Measurements from ENCODE around the gene MRC1.

The MRC1 gene

DNA sequence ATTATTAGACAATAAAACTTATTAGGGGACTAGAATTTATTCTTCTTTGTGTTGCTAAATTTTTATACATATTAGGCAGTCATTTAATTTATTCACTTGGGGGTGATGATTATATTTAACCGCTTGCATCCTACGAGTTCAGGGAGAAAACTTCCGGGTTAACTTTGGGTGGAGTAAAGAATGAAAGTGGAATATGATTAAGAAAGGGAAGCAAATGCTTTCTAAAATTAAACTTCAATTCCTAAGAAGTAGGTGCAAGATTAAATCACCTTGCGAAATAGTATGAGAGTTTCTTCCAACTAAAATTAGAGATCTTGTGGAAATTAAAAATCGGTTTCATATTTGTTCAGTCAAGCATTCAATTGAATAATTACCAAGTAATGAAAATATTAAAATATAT, 33.5 kb downstream of the MRC1 start:
- Histone ChIP-seq H3K4me1 (ENCODE audit: insufficient read depth, low read length) (no peaks in the 10 kb centered on the region), H3K9ac (ENCODE audit: low read depth, low read length) (no peak overlapping the region), H3K36me3 (ENCODE audit: insufficient read depth, low read length) (no peaks in the 10 kb centered on the region), H3K9me3 (ENCODE audit: control insufficient read depth, insufficient read depth, low read length) (no peaks in the 10 kb centered on the region)

DNA sequence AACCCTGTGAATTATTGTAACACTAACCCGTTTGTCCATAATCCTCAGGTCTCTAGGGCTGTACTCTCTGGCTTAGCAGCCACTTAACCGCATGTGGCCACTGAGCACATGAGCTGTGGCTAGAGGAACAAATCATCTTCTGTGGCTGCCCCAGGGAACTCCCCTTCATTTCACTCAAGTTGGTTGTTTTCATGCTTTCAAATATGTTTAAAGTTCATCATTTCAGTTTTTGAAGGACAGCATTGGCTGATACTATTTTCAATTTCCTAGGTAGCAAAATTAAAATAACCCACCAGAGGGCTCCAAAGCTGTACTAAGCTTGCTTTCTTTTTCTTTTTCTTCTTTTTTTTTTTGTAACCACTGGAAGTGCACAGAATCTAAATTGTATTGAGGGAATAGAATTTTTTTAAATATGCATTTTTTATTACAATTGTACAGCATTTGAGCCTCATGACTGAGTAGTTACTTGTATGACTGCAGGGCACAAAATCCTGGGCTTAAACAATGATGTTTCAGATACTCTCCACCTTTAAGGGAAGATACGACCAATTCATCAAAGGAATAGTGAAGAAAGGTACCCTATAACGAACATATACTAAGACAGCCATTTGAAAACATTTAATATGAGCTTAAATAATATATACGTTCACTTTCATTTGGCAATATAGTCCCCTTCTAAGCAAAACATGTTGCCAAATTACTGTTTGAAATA, 38.6 kb downstream of the MRC1 start:
- Histone ChIP-seq H3K9me3 (ENCODE audit: control insufficient read depth, insufficient read depth, low read length) (no peaks in the 10 kb centered on the region), H3K9ac (ENCODE audit: low read depth, low read length) (no peak overlapping the region), H3K4me1 (ENCODE audit: insufficient read depth, low read length) (no peaks in the 10 kb centered on the region), H3K36me3 (ENCODE audit: insufficient read depth, low read length) (no peaks in the 10 kb centered on the region)

DNA sequence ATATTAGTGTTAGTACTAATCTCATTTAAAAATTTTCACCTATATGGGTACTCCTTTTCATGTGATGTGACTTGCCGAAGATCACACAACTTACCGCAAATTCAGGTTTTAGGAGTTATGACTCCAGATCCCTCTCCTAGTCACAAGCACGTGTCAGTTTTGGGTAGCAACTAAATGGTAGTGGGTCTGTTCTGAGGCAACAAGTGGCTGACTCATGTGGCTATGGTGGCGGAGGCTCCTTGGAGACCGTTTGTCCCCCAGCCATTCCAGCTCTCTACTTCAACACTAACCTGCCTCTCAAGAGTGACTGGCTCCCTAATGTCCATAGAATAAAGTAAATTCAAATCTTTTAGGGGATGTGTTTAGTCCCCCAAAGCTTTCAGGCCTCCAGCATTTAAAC, 39.5 kb downstream of the MRC1 start:
- no peaks in the 10 kb centered on the region for H3K9me3 ChIP-seq (ENCODE audit: control insufficient read depth, insufficient read depth, low read length)
- no peaks in the 10 kb centered on the region for H3K4me1 ChIP-seq (ENCODE audit: insufficient read depth, low read length)
- H3K36me3 ChIP-seq (ENCODE audit: insufficient read depth, low read length) = no peaks in the 10 kb centered on the region
- no peak overlapping the region for H3K9ac ChIP-seq (ENCODE audit: low read depth, low read length)

DNA sequence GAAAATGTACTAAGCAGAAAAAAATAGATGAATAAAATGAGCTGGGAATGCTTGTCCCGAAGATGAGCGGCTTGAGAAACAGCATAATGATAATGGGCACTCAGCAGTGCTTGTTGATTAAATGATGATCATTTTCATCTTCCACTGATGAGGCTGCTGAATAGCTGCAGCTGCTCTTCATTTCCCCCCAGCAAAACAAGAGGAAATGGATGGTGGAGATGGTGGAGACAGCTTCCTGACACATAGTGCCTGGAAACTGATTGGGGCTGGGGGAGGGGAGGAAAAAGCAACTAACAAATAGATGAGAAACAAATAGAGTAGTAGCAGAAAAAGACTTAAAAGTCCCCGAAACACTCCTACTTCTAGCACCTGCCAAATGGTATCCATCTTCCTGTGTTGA, 41.4 kb downstream of the MRC1 start:
- Histone ChIP-seq H3K36me3 (ENCODE audit: insufficient read depth, low read length) (no peaks in the 10 kb centered on the region), H3K9ac (ENCODE audit: low read depth, low read length) (no peak overlapping the region), H3K4me1 (ENCODE audit: insufficient read depth, low read length) (no peaks in the 10 kb centered on the region), H3K9me3 (ENCODE audit: control insufficient read depth, insufficient read depth, low read length) (no peaks in the 10 kb centered on the region)

DNA sequence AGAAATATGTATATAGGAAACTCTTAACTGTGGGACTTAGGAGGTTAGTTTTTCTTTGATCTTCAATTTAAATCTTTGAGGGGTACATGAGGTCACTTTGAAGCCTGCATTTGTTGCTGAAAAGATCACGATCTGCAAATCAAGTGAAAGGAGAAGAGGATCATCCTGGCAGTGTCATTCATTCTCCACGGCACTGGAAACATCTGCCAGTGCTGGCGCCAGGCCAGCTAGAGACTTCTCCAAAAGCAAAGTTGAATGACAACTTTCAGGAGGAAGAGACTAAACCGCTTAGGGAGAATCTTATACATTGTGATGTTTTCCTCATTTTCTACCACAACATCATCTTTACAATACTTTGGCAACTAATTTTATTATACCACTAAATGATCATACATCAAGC, 42.5 kb downstream of the MRC1 start:
- Histone ChIP-seq H3K9ac (ENCODE audit: low read depth, low read length) (no peak overlapping the region), H3K4me1 (ENCODE audit: insufficient read depth, low read length) (no peaks in the 10 kb centered on the region), H3K36me3 (ENCODE audit: insufficient read depth, low read length) (no peaks in the 10 kb centered on the region), H3K9me3 (ENCODE audit: control insufficient read depth, insufficient read depth, low read length) (no peaks in the 10 kb centered on the region)

DNA sequence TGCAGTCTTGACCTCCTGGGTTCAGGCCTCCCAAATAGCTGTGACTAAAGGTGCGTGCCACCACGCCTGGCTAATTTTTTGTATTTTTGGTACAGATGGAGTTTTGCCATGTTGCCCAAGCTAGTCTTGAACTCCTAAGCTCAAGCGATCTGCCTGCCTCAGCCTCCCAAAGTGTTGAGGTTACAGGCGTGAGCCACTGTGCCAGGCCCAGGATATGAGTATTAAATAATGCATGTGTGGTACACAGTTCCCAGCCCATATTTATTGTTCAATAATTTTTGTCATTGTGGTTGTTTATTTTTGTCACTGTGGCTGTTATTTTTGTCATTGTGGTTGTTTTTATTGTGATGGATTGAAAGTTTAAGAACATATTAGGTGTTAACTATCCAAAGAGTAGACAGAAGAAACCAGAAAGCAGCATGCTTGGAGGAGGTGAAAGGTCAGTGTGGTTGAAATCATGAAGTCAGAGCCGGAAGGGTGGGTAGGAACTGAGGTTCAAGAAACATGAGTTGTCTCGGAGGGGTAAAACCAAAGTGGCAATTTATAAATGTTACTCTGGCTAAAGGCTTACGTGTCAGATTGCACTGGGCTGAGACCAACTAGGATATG, 45.0 kb downstream of the MRC1 start:
- Histone ChIP-seq H3K9me3 (ENCODE audit: control insufficient read depth, insufficient read depth, low read length) (no peaks in the 10 kb centered on the region), H3K36me3 (ENCODE audit: insufficient read depth, low read length) (no peaks in the 10 kb centered on the region), H3K9ac (ENCODE audit: low read depth, low read length) (no peak overlapping the region), H3K4me1 (ENCODE audit: insufficient read depth, low read length) (no peaks in the 10 kb centered on the region)

DNA sequence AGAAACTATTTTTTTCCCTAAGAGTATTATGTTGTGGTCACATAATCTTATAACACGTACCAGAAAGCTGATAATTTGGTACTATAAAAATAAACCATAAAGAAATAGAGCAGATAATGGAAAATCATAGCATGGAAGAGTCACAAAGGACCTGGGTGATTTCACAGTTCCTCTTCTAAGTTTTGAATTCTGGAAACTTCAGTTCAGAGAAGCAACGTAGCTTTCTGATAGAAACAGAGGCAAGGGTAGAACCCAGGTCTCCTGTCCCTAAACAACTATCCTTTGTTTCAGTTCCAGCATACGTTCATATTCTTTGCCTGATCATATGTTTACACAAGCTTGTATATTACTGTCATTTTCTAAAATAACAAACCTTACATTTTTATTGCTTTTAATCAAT, 47.9 kb downstream of the MRC1 start:
- H3K4me1 ChIP-seq (ENCODE audit: insufficient read depth, low read length) = no peaks in the 10 kb centered on the region
- H3K9me3 ChIP-seq (ENCODE audit: control insufficient read depth, insufficient read depth, low read length) = no peaks in the 10 kb centered on the region
- H3K9ac ChIP-seq (ENCODE audit: low read depth, low read length) = no peak overlapping the region
- no peaks in the 10 kb centered on the region for H3K36me3 ChIP-seq (ENCODE audit: insufficient read depth, low read length)

DNA sequence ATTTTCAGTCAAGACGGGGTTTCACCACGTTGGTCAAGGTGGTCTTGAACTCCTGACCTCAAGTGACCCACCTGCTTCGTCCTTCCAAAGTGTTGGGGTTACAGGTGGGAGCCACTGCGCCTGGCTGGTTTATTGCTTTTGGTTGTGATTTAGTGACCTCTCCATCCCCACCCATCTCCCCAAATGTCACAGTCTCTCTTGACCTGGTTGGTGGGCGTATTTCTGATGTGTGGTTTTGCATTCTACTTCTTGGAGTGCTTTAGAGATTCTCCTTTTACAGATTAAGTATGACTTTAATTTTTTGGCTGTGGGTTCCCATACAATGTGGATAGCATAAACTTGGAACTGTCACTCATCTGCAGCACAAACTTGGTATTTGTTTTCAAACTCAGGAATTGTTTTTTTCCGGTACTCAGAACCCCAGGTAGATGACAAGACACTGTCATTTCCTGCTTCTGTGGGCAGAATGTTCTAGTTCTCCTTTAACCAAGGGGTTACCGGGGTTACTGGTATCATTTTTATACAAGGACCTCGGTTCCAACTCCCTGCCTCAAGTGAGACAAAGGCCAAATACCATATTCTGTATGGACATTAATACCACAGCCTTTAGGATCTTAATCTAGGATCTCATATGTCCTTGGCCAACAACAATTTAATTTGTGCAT, 50.5 kb downstream of the MRC1 start:
- Histone ChIP-seq H3K9me3 (ENCODE audit: control insufficient read depth, insufficient read depth, low read length) (no peaks in the 10 kb centered on the region), H3K36me3 (ENCODE audit: insufficient read depth, low read length) (no peaks in the 10 kb centered on the region), H3K4me1 (ENCODE audit: insufficient read depth, low read length) (no peaks in the 10 kb centered on the region), H3K9ac (ENCODE audit: low read depth, low read length) (no peak overlapping the region)

DNA sequence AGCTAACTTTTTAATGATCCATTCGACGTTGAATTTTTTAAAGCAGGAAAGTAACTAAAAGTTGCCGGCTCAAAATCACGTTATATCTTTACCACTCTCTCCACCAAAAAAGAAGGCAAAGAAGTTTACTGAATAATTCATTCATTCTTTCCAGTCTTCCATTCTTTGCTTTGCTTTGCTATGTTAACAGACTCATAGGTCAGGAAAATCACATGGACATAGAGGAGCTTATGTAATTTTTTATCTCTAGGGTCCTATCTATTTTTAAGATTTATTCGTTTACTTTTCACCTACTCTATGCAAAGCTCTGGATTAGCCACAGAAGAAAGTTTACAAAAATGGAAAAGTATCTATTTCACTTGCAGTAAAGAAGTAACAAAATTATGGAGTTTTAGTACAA, 52.6 kb downstream of the MRC1 start:
- Histone ChIP-seq H3K9ac (ENCODE audit: low read depth, low read length) (no peak overlapping the region), H3K9me3 (ENCODE audit: control insufficient read depth, insufficient read depth, low read length) (no peaks in the 10 kb centered on the region), H3K36me3 (ENCODE audit: insufficient read depth, low read length) (no peaks in the 10 kb centered on the region), H3K4me1 (ENCODE audit: insufficient read depth, low read length) (no peaks in the 10 kb centered on the region)

DNA sequence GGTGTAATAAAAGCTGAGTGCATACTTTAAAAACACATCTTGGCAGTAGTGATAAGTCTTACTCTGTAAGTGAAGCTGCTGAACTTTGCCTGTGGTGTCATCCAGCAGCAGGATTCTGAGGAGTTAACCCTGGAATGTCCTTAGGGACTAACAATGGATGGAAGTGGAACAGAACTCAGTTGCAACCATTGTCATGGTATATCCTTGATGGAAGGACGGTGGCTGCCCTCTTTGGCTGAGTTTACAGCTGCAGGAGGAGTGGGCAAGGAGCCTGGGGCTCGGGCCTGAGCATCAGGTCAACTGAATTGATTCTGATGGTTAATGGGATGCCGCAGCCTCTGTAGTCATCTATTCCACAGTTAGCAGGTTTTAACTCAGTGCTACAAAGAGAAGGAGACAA, 56.2 kb downstream of the MRC1 start:
- H3K4me1 ChIP-seq (ENCODE audit: insufficient read depth, low read length) = no peaks in the 10 kb centered on the region
- no peaks in the 10 kb centered on the region for H3K9me3 ChIP-seq (ENCODE audit: control insufficient read depth, insufficient read depth, low read length)
- no peak overlapping the region for H3K9ac ChIP-seq (ENCODE audit: low read depth, low read length)
- no peaks in the 10 kb centered on the region for H3K36me3 ChIP-seq (ENCODE audit: insufficient read depth, low read length)

DNA sequence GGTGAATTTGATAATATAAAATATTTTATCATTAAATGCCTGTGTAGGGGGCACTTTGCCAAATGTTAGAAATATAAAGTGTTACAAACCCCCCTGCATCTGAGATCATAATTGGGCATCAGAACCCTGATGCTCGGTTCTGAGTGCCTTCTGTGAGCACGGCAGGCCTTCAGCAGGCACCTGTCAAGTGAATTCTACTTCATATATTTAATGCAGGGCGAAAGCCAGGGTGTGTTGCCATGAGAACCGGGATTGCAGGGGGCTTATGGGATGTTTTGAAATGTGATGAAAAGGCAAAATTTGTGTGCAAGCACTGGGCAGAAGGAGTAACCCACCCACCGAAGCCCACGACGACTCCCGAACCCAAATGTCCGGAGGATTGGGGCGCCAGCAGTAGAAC, 57.2 kb downstream of the MRC1 start:
- H3K4me1 ChIP-seq (ENCODE audit: insufficient read depth, low read length) = no peaks in the 10 kb centered on the region
- H3K9me3 ChIP-seq (ENCODE audit: control insufficient read depth, insufficient read depth, low read length) = no peaks in the 10 kb centered on the region
- no peaks in the 10 kb centered on the region for H3K36me3 ChIP-seq (ENCODE audit: insufficient read depth, low read length)
- no peak overlapping the region for H3K9ac ChIP-seq (ENCODE audit: low read depth, low read length)

DNA sequence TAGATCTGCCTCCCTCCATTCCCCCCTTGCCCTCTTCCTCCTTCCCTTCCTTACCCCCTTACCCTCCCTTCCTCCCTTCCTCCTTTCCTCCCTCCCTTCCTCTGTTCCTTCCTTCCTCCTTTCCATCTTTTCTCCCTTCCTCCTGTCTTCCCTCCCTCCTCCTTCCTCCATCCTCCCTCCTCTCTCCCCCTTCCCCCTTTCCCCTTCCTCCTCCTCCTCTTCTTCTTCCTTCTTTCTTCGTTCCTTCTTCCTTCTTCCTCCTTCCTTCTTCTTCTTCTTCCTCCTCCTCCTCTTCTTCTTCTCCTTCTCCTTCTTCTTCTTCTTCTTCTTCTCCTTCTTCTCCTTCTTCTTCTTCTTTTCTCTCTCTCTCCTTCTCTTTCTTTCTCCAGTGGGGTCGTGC, 57.9 kb downstream of the MRC1 start:
- H3K9me3 ChIP-seq (ENCODE audit: control insufficient read depth, insufficient read depth, low read length) = no peaks in the 10 kb centered on the region
- H3K4me1 ChIP-seq (ENCODE audit: insufficient read depth, low read length) = no peaks in the 10 kb centered on the region
- no peak overlapping the region for H3K9ac ChIP-seq (ENCODE audit: low read depth, low read length)
- no peaks in the 10 kb centered on the region for H3K36me3 ChIP-seq (ENCODE audit: insufficient read depth, low read length)

DNA sequence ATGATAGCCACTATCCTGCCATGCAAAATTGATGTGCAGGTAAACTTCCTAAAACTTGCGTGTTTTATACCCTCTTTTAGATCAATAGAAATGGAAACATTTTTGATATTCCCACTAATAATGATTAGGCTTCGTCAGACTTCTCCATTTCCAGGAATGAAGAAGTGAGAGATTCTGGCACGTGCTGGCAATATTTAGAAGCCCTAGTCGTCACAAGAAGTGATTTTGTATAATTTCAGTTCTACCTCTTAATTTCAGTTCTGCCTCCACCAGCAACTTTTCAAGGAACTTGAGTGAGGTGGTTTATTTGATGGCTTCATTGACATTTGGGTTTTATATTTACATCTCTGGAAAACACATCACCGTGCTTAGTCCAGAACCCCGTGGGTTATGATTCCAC, 61.9 kb downstream of the MRC1 start:
- no peaks in the 10 kb centered on the region for H3K9me3 ChIP-seq (ENCODE audit: control insufficient read depth, insufficient read depth, low read length)
- no peak overlapping the region for H3K9ac ChIP-seq (ENCODE audit: low read depth, low read length)
- no peaks in the 10 kb centered on the region for H3K4me1 ChIP-seq (ENCODE audit: insufficient read depth, low read length)
- H3K36me3 ChIP-seq (ENCODE audit: insufficient read depth, low read length) = no peaks in the 10 kb centered on the region

DNA sequence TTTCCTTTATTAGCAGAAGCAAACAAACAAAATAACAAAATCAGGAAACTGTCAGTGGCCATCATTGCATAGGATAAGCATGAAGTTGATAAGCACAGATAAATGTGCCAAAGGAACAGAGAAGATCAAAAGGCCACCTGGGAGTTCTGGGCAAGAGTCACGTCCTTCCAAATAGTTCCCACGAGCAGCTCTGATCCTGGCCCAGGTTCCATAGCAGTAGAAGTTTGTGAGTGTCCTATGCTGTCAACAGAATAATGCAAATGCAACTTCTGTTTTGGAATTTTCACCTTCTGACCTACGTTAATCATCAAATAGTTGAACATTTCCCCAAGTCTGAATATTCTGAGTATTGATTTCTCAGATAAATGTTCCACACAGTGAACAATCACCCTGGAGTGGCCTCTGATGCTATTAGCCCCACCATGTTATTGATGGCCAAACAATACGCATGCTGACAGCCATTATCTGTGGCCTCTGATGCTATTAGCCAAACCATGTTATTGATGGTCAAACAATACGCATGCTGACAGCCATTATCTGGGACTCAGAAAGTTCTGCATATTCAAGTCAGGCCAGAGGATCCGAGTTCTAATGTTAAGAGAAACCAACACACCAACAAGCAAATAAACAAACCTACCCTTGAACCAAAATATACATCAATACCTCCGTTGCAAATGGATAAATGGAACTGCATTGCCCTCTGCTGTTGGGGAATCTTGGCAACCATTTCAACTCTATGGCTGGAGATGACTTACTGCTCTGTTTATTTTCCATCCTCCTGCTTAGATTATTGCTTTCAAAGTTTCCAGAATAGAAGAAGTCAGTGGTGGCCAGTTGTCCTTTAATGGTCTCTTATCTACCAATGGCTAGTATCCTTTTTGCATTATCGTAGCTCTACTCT, 63.3 kb downstream of the MRC1 start:
- H3K9me3 ChIP-seq (ENCODE audit: control insufficient read depth, insufficient read depth, low read length) = no peaks in the 10 kb centered on the region
- H3K4me1 ChIP-seq (ENCODE audit: insufficient read depth, low read length) = no peaks in the 10 kb centered on the region
- H3K9ac ChIP-seq (ENCODE audit: low read depth, low read length) = no peak overlapping the region
- no peaks in the 10 kb centered on the region for H3K36me3 ChIP-seq (ENCODE audit: insufficient read depth, low read length)

All from ES-I3 (cell line).